H1 (cell line): Measurements from ENCODE around the gene KCNC3. TPM values are rescaled to one million over a fixed set of nuclear protein-coding genes. Genes with fewer than 3 reads are reported as not detected.

Source experiments
- ASH2L ChIP-seq: fragments of 200-600, 300-600 bp; sonication (generic); IDR thresholded peaks from one replicate; pipeline ENCODE4 v1.7.1; 2017; ENCODE audit warnings: low read length
- ATF3 ChIP-seq: IDR thresholded peaks from 2 replicates; pipeline ENCODE4 v1.6.1; 2011; ENCODE audit warnings: low read depth, mild to moderate bottlenecking, low read length; ENCODE audit not compliant: insufficient read depth
- BACH1 ChIP-seq: IDR thresholded peaks from 2 replicates; pipeline ENCODE4 v1.6.1; 2012; ENCODE audit warnings: low read length, improper control_type of control experiment
- BRCA1 ChIP-seq: IDR thresholded peaks from 2 replicates; pipeline ENCODE4 v1.6.1; 2012; ENCODE audit warnings: low read depth, low read length, improper control_type of control experiment
- CBX8 ChIP-seq: fragments of 300-800, 300-1000 bp; sonication (generic); IDR thresholded peaks from 2 replicates; pipeline ENCODE4 v1.7.1; 2016; ENCODE audit warnings: low read depth, low read length, borderline replicate concordance
- CREB1 ChIP-seq: IDR thresholded peaks from 2 replicates; pipeline ENCODE4 v1.6.1; 2012; ENCODE audit warnings: inconsistent platforms
- E2F6 ChIP-seq: IDR thresholded peaks from 2 replicates; pipeline ENCODE4 v1.6.1; 2012; ENCODE audit warnings: inconsistent platforms
- EGR1 ChIP-seq: IDR thresholded peaks from 2 replicates; pipeline ENCODE4 v1.6.1; 2011; ENCODE audit warnings: low read depth, low read length, borderline replicate concordance
- GTF2F1 ChIP-seq: IDR thresholded peaks from 2 replicates; pipeline ENCODE4 v1.6.1; 2012; ENCODE audit warnings: low read depth, low read length, improper control_type of control experiment, borderline replicate concordance
- HDAC6 ChIP-seq: IDR thresholded peaks from one replicate; pipeline ENCODE4 v1.7.1; 2012; ENCODE audit warnings: low read depth, mild to moderate bottlenecking, inconsistent platforms, low read length, moderate library complexity
- JUN ChIP-seq: IDR thresholded peaks from 2 replicates; pipeline ENCODE4 v1.6.1; 2011; ENCODE audit warnings: low read depth, mild to moderate bottlenecking, improper control_type of control experiment, low read length
- JUND ChIP-seq: IDR thresholded peaks from 2 replicates; pipeline ENCODE4 v1.6.1; 2011; ENCODE audit warnings: mild to moderate bottlenecking, improper control_type of control experiment, low read length
- KDM1A ChIP-seq: fragments of 200-600, 300-600 bp; sonication (generic); IDR thresholded peaks from 2 replicates; pipeline ENCODE4 v1.7.1; 2016; ENCODE audit warnings: mild to moderate bottlenecking, low read length, borderline replicate concordance
- KDM4A ChIP-seq: IDR thresholded peaks from one replicate; pipeline ENCODE4 v1.7.1; 2012; ENCODE audit warnings: low read depth, mild to moderate bottlenecking, moderate library complexity, low read length, inconsistent platforms; ENCODE audit not compliant: severe bottlenecking
- KDM5A ChIP-seq: fragments of 200-600 bp; IDR thresholded peaks from 2 replicates; pipeline ENCODE4 v1.7.1; 2012; ENCODE audit warnings: mild to moderate bottlenecking, low read length, inconsistent platforms, mixed read lengths
- NANOG ChIP-seq: IDR thresholded peaks from 2 replicates; pipeline ENCODE4 v1.6.1; 2011; ENCODE audit warnings: low read length, low read depth, mild to moderate bottlenecking, inconsistent platforms; ENCODE audit not compliant: insufficient read depth, poor library complexity, severe bottlenecking
- POLR2A ChIP-seq, 2 experiments: IDR thresholded peaks; 1 replicate in 1 of 2; 2 replicates in 1 of 2; pipeline ENCODE4 v1.6.1; 2011; ENCODE audit warnings: low read depth in 2 of 2, low read length in 2 of 2, mild to moderate bottlenecking in 2 of 2; ENCODE audit errors: control extremely low read depth in 1 of 2
- RBBP5 ChIP-seq: IDR thresholded peaks from 2 replicates; pipeline ENCODE4 v1.7.1; 2012; ENCODE audit warnings: low read depth, mild to moderate bottlenecking, inconsistent platforms, low read length, moderate library complexity, borderline replicate concordance
- RFX5 ChIP-seq: IDR thresholded peaks from 2 replicates; pipeline ENCODE4 v1.6.1; 2011; ENCODE audit warnings: low read depth, low read length, improper control_type of control experiment, borderline replicate concordance
- SIN3A ChIP-seq, 2 experiments: IDR thresholded peaks in 1 of 2; conservative IDR thresholded peaks in 1 of 2; 2 replicates each; pipeline ENCODE4 v1.6.1; 2011 to 2012; ENCODE audit warnings: low read length in 2 of 2, improper control_type of control experiment in 1 of 2, low read depth in 1 of 2, mild to moderate bottlenecking in 1 of 2
- SP2 ChIP-seq: IDR thresholded peaks from 2 replicates; pipeline ENCODE4 v1.6.1; 2012; ENCODE audit warnings: mild to moderate bottlenecking, low read length, inconsistent platforms
- SRF ChIP-seq: IDR thresholded peaks from 2 replicates; pipeline ENCODE4 v1.6.1; 2011; ENCODE audit warnings: mild to moderate bottlenecking, low read depth, low read length, moderate library complexity
- TAF1 ChIP-seq: IDR thresholded peaks from 2 replicates; pipeline ENCODE4 v1.6.1; 2011; ENCODE audit warnings: mild to moderate bottlenecking, low read depth, low read length
- TEAD4 ChIP-seq: IDR thresholded peaks from 2 replicates; pipeline ENCODE4 v1.6.1; 2012; ENCODE audit warnings: low read depth, low read length, inconsistent platforms, mixed read lengths
- YY1 ChIP-seq: IDR thresholded peaks from 2 replicates; pipeline ENCODE4 v1.6.1; 2011; ENCODE audit warnings: low read depth, mild to moderate bottlenecking, low read length
- ZNF274 ChIP-seq: IDR thresholded peaks from 2 replicates; pipeline ENCODE4 v1.7.0; 2012; ENCODE audit warnings: low read length, borderline replicate concordance; ENCODE audit errors: extremely low read depth
- polyA plus RNA-seq, 7 experiments: library from polyadenylated mRNA; depleted of rRNA in 3 of 7; stranded (reverse) in 5 of 7; unstranded in 2 of 7; fragments of >200 nt in 5 of 7; fragments of 200-250 nt in 2 of 7; gene quantifications; 1 replicate in 5 of 7; 2 replicates in 1 of 7; 4 replicates in 1 of 7; pipeline versions ENCODE4 v1.2.1 to v1.2.3, GENCODE V29; 2011 to 2013; ENCODE audit warnings: missing spikeins in 2 of 7, mixed read lengths in 2 of 7
- total RNA-seq: library from RNA; stranded (reverse); fragmentation: NEBNext Ultra II Directional; extraction: Animal tissue kit (Norgen Biotek cat#: 25700); gene quantifications from 2 replicates; pipeline ENCODE4 v1.2.1, GENCODE V29; 2021

Gene KCNC3
- total and polyA plus RNA-seq, 2 of the 8 experiments (the other 6 are each of a cell fraction or from before 2014, with no cell fraction given): 3.9 to 7.2 TPM

GRCh38 chr19:50333235-50333736, 4.1 kb upstream of the KCNC3 start (continued):
- no peak for TF ChIP-seq NANOG
- no peak for TF ChIP-seq GTF2F1
- no peak for TF ChIP-seq E2F6
- TF ChIP-seq CREB1: peak; percentile 51; the same call in 1 of the 2 replicates
- TF ChIP-seq CBX8: no peak
- no peak for TF ChIP-seq KDM4A
- TF ChIP-seq BRCA1: no peak
- no peak for TF ChIP-seq HDAC6
- no peak for TF ChIP-seq ATF3
- no peak for TF ChIP-seq KDM5A
- no peak for TF ChIP-seq SP2
- no peak for TF ChIP-seq JUN
- TF ChIP-seq BACH1: peak; percentile 93
- no peak; the same call in 1 of the 2 replicates for TF ChIP-seq KDM1A
- peak; percentile 76 for TF ChIP-seq JUND
- TF ChIP-seq ASH2L: peak; percentile 43
- TF ChIP-seq TEAD4: peak; percentile 80
- no peak; a peak in 1 of 4 replicates for TF ChIP-seq SIN3A (conservative IDR thresholded peaks at IDR 0.05 in 1 of 2, IDR thresholded peaks at IDR 0.05 in 1 of 2; ENCODE audit: low read depth in 1 of 2, low read length in 2 of 2)
- peak in 1 of 2 experiments; percentile 34; a peak in 1 of 3 replicates for TF ChIP-seq POLR2A (IDR thresholded peaks at IDR 0.05; ENCODE audit: control extremely low read depth in 1 of 2, low read depth in 2 of 2, low read length in 2 of 2)
- TF ChIP-seq TAF1: no peak
- no peak for TF ChIP-seq RFX5
- TF ChIP-seq YY1: peak; percentile 74; the same call in 1 of the 2 replicates
- no peak for TF ChIP-seq SRF
- no peak for TF ChIP-seq RBBP5
- TF ChIP-seq ZNF274: no peak
- peak; percentile 99 for TF ChIP-seq EGR1
